ENCODE measurements around the gene MAGEA8. TPM values are rescaled to one million over a fixed set of nuclear protein-coding genes. Genes with fewer than 3 reads are reported as not detected.

The MAGEA8 gene
- total RNA-seq, 1 experiment from 2014 or later: not detected

DNA sequence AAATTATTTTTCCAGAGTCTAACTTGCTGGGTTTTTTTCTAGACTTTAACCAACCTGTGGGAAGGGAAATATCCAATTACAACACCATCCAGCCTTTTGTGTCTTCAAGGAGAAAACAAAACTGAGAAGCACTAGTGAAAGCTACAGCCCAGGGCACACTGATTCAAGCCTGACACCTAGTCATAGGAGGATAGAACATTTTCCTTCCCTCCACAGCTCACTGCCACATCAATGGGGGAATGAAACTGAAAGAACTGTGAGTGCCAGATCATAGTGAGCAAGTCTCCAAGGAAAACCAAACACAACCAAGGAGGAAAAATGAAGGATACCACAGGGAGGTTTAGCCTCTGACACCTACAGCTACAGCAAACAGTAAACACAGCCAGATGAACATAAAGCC is 43.3 kb upstream of the MAGEA8 start:
- Histone ChIP-seq H3K4me1 (ENCODE audit: insufficient read depth, low read length) (peaks cover 3% of the 10 kb centered on the region; the same call in 1 of the 2 replicates), H3K14ac (ENCODE audit: insufficient read depth, low read length) (no peak overlapping the region), H3K27ac (ENCODE audit: insufficient read length, low read depth, low read length) (no peak overlapping the region), H2BK12ac (ENCODE audit: insufficient read length, low read depth, low read length) (no peak overlapping the region), H3K56ac (ENCODE audit: insufficient read length, low read depth, low read length) (no peak overlapping the region), H4K5ac (ENCODE audit: insufficient read length, low read depth, low read length) (no peak overlapping the region), H2BK5ac (ENCODE audit: insufficient read length, low read length) (no peak overlapping the region), H3K27me3 (ENCODE audit: insufficient read depth, low read length) (no peaks in the 10 kb centered on the region), H3K79me1 (ENCODE audit: insufficient read depth, low read depth, low read length, poor library complexity, severe bottlenecking) (no peaks in the 10 kb centered on the region), H3K9ac (ENCODE audit: extremely low read depth, insufficient read length, low read length) (no peak overlapping the region), H3K23ac (ENCODE audit: insufficient read length, low read depth, low read length) (no peak overlapping the region), H2BK15ac (ENCODE audit: low read depth, low read length) (no peak overlapping the region), H3K18ac (ENCODE audit: insufficient read length, low read depth, low read length) (no peak overlapping the region), H2AK5ac (ENCODE audit: insufficient read length, low read length) (no peak overlapping the region), H2BK20ac (ENCODE audit: low read depth, low read length, poor library complexity, severe bottlenecking) (no peak overlapping the region), H3K79me2 (ENCODE audit: insufficient read depth, low read length) (no peaks in the 10 kb centered on the region), H3K4ac (ENCODE audit: low read depth, low read length) (no peak overlapping the region), H4K91ac (ENCODE audit: insufficient read length, low read depth, low read length) (no peak overlapping the region), H3T11ph (ENCODE audit: low read length) (no peak overlapping the region), H2AFZ (ENCODE audit: low read length) (no peak overlapping the region), H2BK120ac (ENCODE audit: low read depth, low read length, poor library complexity, severe bottlenecking) (no peak overlapping the region), H4K20me1 (ENCODE audit: control insufficient read depth, insufficient read depth, insufficient read length) (no peaks in the 10 kb centered on the region), H3K23me2 (ENCODE audit: insufficient read length, low read depth, low read length, poor library complexity, severe bottlenecking) (no peaks in the 10 kb centered on the region), H3K4me2 (ENCODE audit: insufficient read depth, insufficient read length, low read length) (no peak overlapping the region), H4K8ac (replicated peaks; ENCODE audit: insufficient read length, low read depth, low read length) (no peak overlapping the region), H3K9me3 (ENCODE audit: control insufficient read depth, low read depth, low read length) (peaks cover 14% of the 10 kb centered on the region)
- Mint-ChIP-seq H3K4me1 (peaks cover 36 to 41% of the 10 kb centered on the region in 2 experiments), H3K27me3 (ENCODE audit: low read depth) (no peaks in the 10 kb centered on the region; the same call in none of the 2 replicates), H3K4me3 (no peak overlapping the region), H3K27ac (peak overlapping the region; percentile 8 to 81 (median 66); a peak in 4 of 7 replicates), H3K36me3 (ENCODE audit: insufficient read depth in 1 of 3, low read depth in 3 of 3) (peaks cover 14 to 23% (median 21%) of the 10 kb centered on the region in 3 experiments), H3K9me3 (peaks cover 66 to 72% of the 10 kb centered on the region in 2 experiments)
- no peak for DNase-seq
- TF ChIP-seq, protein P1, sequence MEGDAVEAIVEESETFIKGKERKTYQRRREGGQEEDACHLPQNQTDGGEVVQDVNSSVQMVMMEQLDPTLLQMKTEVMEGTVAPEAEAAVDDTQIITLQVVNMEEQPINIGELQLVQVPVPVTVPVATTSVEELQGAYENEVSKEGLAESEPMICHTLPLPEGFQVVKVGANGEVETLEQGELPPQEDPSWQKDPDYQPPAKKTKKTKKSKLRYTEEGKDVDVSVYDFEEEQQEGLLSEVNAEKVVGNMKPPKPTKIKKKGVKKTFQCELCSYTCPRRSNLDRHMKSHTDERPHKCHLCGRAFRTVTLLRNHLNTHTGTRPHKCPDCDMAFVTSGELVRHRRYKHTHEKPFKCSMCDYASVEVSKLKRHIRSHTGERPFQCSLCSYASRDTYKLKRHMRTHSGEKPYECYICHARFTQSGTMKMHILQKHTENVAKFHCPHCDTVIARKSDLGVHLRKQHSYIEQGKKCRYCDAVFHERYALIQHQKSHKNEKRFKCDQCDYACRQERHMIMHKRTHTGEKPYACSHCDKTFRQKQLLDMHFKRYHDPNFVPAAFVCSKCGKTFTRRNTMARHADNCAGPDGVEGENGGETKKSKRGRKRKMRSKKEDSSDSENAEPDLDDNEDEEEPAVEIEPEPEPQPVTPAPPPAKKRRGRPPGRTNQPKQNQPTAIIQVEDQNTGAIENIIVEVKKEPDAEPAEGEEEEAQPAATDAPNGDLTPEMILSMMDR (conservative IDR thresholded peaks at IDR 0.05): no peak
